ENCODE data around the gene TSPAN5. TPM values are rescaled to one million over a fixed set of nuclear protein-coding genes. Genes with fewer than 3 reads are reported as not detected.

Gene TSPAN5
- polyA plus RNA-seq, 1 of the 3 experiments (the other 2 are of a cell fraction) = 38.6 TPM

- peak; percentile 48; the same call in 1 of the 2 replicates for TF ChIP-seq MAX (IDR thresholded peaks at IDR 0.05; ENCODE audit: low read depth)
- peak; percentile 82 for TF ChIP-seq RXRA (IDR thresholded peaks at IDR 0.05; ENCODE audit: borderline replicate concordance, low read depth)
- no peak for TF ChIP-seq FOXJ3 (CRISPR knock-in tag; IDR thresholded peaks at IDR 0.05)
- TF ChIP-seq FOXM1 (IDR thresholded peaks at IDR 0.05; ENCODE audit: low read depth) = no peak
- TF ChIP-seq SMC3 (IDR thresholded peaks at IDR 0.05; ENCODE audit: low read depth, low read length) = no peak
- no peak for TF ChIP-seq CTCF (IDR thresholded peaks at IDR 0.05)
- no peak for TF ChIP-seq YY1 (IDR thresholded peaks at IDR 0.05; ENCODE audit: low read depth)
- TF ChIP-seq ZBTB33 (IDR thresholded peaks at IDR 0.05; ENCODE audit: borderline replicate concordance, low read depth) = 0 out of 2 replicates have a peak, but pooled peaks have one; percentile 41
- TF ChIP-seq TEAD4 (IDR thresholded peaks at IDR 0.05; ENCODE audit: borderline replicate concordance, insufficient read depth) = peak; percentile 71; the same call in 1 of the 2 replicates
- TF ChIP-seq GATA2 (CRISPR knock-in tag; IDR thresholded peaks at IDR 0.05) = no peak
- peak; percentile 97 for TF ChIP-seq FOSL2 (IDR thresholded peaks at IDR 0.05; ENCODE audit: borderline replicate concordance, low read depth)
- no peak for TF ChIP-seq GABPA (IDR thresholded peaks at IDR 0.05; ENCODE audit: low read depth)
- TF ChIP-seq MEF2A (IDR thresholded peaks at IDR 0.05; ENCODE audit: borderline replicate concordance, low read depth) = no peak
- no peak for TF ChIP-seq USF1 (IDR thresholded peaks at IDR 0.05; ENCODE audit: borderline replicate concordance, low read depth)
- TF ChIP-seq CHD2 (IDR thresholded peaks at IDR 0.05; ENCODE audit: low read length, partially characterized antibody) = no peak
- no peak for TF ChIP-seq RCOR1 (IDR thresholded peaks at IDR 0.05; ENCODE audit: low read length)
- TF ChIP-seq EZH2phosphoT487 (IDR thresholded peaks at IDR 0.05; ENCODE audit: borderline replicate concordance, low read depth) = no peak
- TF ChIP-seq TCF12 (IDR thresholded peaks at IDR 0.05) = peak; percentile 82
- TF ChIP-seq NRF1 (IDR thresholded peaks at IDR 0.05; ENCODE audit: low read depth, low read length) = no peak
- no peak for TF ChIP-seq USF2 (IDR thresholded peaks at IDR 0.05; ENCODE audit: borderline replicate concordance, low read depth, low read length)
- TF ChIP-seq EP300 (IDR thresholded peaks at IDR 0.05; ENCODE audit: borderline replicate concordance in 1 of 2, low read depth in 1 of 2, low read length in 1 of 2) = 0 out of 4 replicates have a peak, but pooled peaks of 1 of the 2 experiments have one; percentile 73
- peak; percentile 41; the same call in 1 of the 2 replicates for TF ChIP-seq POLR2AphosphoS5 (IDR thresholded peaks at IDR 0.05; ENCODE audit: low read depth, low read length)
Measured at GRCh38 chr4:98516042-98516440, 142.4 kb downstream of the TSPAN5 start (continued).

Data from SK-N-SH (cell line).